AG20443 (cell line): ENCODE measurements around the gene SLC52A3.

ENCODE experiments used
- DNase-seq: peaks from one replicate; pipeline ENCODE4 v3.0.0; 2012; ENCODE audit warnings: low spot score, mixed read lengths

The SLC52A3 gene

GRCh38 chr20:766906-767305 lies 1.4 kb downstream of the SLC52A3 start:
- DNase-seq: no peak

GRCh38 chr20:764255-764654 lies 4.0 kb downstream of the SLC52A3 start:
- no peak for DNase-seq

GRCh38 chr20:761418-762381 lies 6.6 kb downstream of the SLC52A3 start:
- DNase-seq: no peak

GRCh38 chr20:760751-761417 lies 7.4 kb downstream of the SLC52A3 start:
- DNase-seq: peak; percentile 66

GRCh38 chr20:757506-757905 lies 10.8 kb downstream of the SLC52A3 start:
- DNase-seq: no peak

GRCh38 chr20:755941-756340 lies 12.4 kb downstream of the SLC52A3 start:
- no peak for DNase-seq

- DNase-seq: no peak
These were observed 13.4 kb downstream of the SLC52A3 start for GRCh38 chr20:754904-755303.

GRCh38 chr20:753897-754635 lies 14.2 kb downstream of the SLC52A3 start:
- DNase-seq: no peak

GRCh38 chr20:753136-753535 lies 15.2 kb downstream of the SLC52A3 start:
- DNase-seq: no peak

GRCh38 chr20:752291-752690 lies 16.0 kb downstream of the SLC52A3 start:
- DNase-seq: no peak

GRCh38 chr20:751761-752160 lies 16.5 kb downstream of the SLC52A3 start:
- DNase-seq: no peak

GRCh38 chr20:750801-751200 lies 17.5 kb downstream of the SLC52A3 start:
- no peak for DNase-seq

- no peak for DNase-seq
These were observed 22.5 kb downstream of the SLC52A3 start for GRCh38 chr20:745683-746301.

GRCh38 chr20:742156-742555 lies 26.1 kb downstream of the SLC52A3 start:
- no peak for DNase-seq

- DNase-seq: no peak
These were observed 26.7 kb downstream of the SLC52A3 start for GRCh38 chr20:741620-742019.

GRCh38 chr20:740162-740561 lies 28.1 kb downstream of the SLC52A3 start:
- no peak for DNase-seq

- no peak for DNase-seq
These were observed 28.6 kb downstream of the SLC52A3 start for GRCh38 chr20:739736-740135.

GRCh38 chr20:733861-734260 lies 34.4 kb downstream of the SLC52A3 start:
- DNase-seq: no peak

GRCh38 chr20:732727-733126 lies 35.6 kb downstream of the SLC52A3 start:
- DNase-seq: no peak

GRCh38 chr20:731891-732560 lies 36.3 kb downstream of the SLC52A3 start:
- no peak for DNase-seq

GRCh38 chr20:730005-730404 lies 38.3 kb downstream of the SLC52A3 start:
- no peak for DNase-seq
